HG03432 (cell line): ENCODE data around the gene SCAANT1.
A peak's percentile ranks its signal among the peaks of the same experiment; 100 is the strongest.

Experiments
- ATAC-seq: cut with Tn5 transposase; IDR thresholded peaks from one replicate; pipeline ENCODE4 v1.9.1; 2021; ENCODE audit warnings: mild to moderate bottlenecking, moderate library complexity; ENCODE audit not compliant: unreplicated experiment

Gene SCAANT1

GRCh38 chr3:63911873-63912767 lies at the start of gene SCAANT1:
Gene SCAANT1, minus strand, starts transcription at chr3:63912383.
- peak; percentile 80 for ATAC-seq

GRCh38 chr3:63961891-63962290 lies 49.7 kb upstream of the SCAANT1 start:
- ATAC-seq = peak; percentile 83

- ATAC-seq = no peak
These were observed 48.0 kb upstream of the SCAANT1 start for GRCh38 chr3:63960048-63960711.

- no peak for ATAC-seq
These were observed 47.0 kb upstream of the SCAANT1 start for GRCh38 chr3:63959146-63959545.

GRCh38 chr3:63955830-63956545 lies 43.8 kb upstream of the SCAANT1 start:
- no peak for ATAC-seq

- ATAC-seq = no peak
These were observed 43.0 kb upstream of the SCAANT1 start for GRCh38 chr3:63955036-63955650.

- ATAC-seq = no peak
These were observed 42.0 kb upstream of the SCAANT1 start for GRCh38 chr3:63954182-63954581.

- ATAC-seq = no peak
These were observed 40.0 kb upstream of the SCAANT1 start for GRCh38 chr3:63952248-63952594.

- ATAC-seq = peak; percentile 57
These were observed 39.5 kb upstream of the SCAANT1 start for GRCh38 chr3:63951492-63952247.

GRCh38 chr3:63950698-63951097 lies 38.5 kb upstream of the SCAANT1 start:
- ATAC-seq = no peak

- no peak for ATAC-seq
These were observed 36.8 kb upstream of the SCAANT1 start for GRCh38 chr3:63949005-63949404.

GRCh38 chr3:63947594-63947993 lies 35.4 kb upstream of the SCAANT1 start:
- peak; percentile 29 for ATAC-seq

- no peak for ATAC-seq
These were observed 34.6 kb upstream of the SCAANT1 start for GRCh38 chr3:63946753-63947152.

- no peak for ATAC-seq
These were observed 33.4 kb upstream of the SCAANT1 start for GRCh38 chr3:63945558-63946096.

- ATAC-seq = no peak
These were observed 31.5 kb upstream of the SCAANT1 start for GRCh38 chr3:63943678-63944077.

- no peak for ATAC-seq
These were observed 30.3 kb upstream of the SCAANT1 start for GRCh38 chr3:63942528-63942927.

GRCh38 chr3:63940389-63940757 lies 28.2 kb upstream of the SCAANT1 start:
- no peak for ATAC-seq

GRCh38 chr3:63937661-63938651 lies 25.8 kb upstream of the SCAANT1 start:
- ATAC-seq = peak; percentile 67

GRCh38 chr3:63936925-63937324 lies 24.7 kb upstream of the SCAANT1 start:
- no peak for ATAC-seq
